ENCODE results near the gene FBXW7.

- no peak for TF ChIP-seq MAX (CRISPR knock-in tag; IDR thresholded peaks at IDR 0.05)
- TF ChIP-seq CTCF (IDR thresholded peaks at IDR 0.05) = no peak
- TF ChIP-seq NFE2L1 (CRISPR knock-in tag; IDR thresholded peaks at IDR 0.05) = no peak
- TF ChIP-seq ATF1 (CRISPR knock-in tag; IDR thresholded peaks at IDR 0.05) = no peak
- no peak for TF ChIP-seq RORB (CRISPR knock-in tag; IDR thresholded peaks at IDR 0.05)
- no peak for TF ChIP-seq NFYB (CRISPR knock-in tag; conservative IDR thresholded peaks at IDR 0.05; ENCODE audit: low read depth)
- no peak for TF ChIP-seq GABPB1 (CRISPR knock-in tag; IDR thresholded peaks at IDR 0.05)
- TF ChIP-seq, protein P1, sequence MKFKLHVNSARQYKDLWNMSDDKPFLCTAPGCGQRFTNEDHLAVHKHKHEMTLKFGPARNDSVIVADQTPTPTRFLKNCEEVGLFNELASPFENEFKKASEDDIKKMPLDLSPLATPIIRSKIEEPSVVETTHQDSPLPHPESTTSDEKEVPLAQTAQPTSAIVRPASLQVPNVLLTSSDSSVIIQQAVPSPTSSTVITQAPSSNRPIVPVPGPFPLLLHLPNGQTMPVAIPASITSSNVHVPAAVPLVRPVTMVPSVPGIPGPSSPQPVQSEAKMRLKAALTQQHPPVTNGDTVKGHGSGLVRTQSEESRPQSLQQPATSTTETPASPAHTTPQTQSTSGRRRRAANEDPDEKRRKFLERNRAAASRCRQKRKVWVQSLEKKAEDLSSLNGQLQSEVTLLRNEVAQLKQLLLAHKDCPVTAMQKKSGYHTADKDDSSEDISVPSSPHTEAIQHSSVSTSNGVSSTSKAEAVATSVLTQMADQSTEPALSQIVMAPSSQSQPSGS (CRISPR knock-in tag; IDR thresholded peaks at IDR 0.05; ENCODE audit: borderline replicate concordance, low read depth) = no peak
- no peak for TF ChIP-seq ATF6 (CRISPR knock-in tag; IDR thresholded peaks at IDR 0.05)
- no peak for TF ChIP-seq ZNF416 (CRISPR knock-in tag; IDR thresholded peaks at IDR 0.05)
- TF ChIP-seq TCF7 (CRISPR knock-in tag; IDR thresholded peaks at IDR 0.05; ENCODE audit: low read depth) = no peak
- no peak for TF ChIP-seq ZNF138 (CRISPR knock-in tag; conservative IDR thresholded peaks at IDR 0.05)
- TF ChIP-seq, protein P2, sequence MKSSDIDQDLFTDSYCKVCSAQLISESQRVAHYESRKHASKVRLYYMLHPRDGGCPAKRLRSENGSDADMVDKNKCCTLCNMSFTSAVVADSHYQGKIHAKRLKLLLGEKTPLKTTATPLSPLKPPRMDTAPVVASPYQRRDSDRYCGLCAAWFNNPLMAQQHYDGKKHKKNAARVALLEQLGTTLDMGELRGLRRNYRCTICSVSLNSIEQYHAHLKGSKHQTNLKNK (CRISPR knock-in tag; IDR thresholded peaks at IDR 0.05) = no peak
Measured at GRCh38 chr4:152289541-152289940, 246.4 kb downstream of the FBXW7 start.

All from WTC11 (cell line).